Gastrocnemius medialis (tissue), 4 donors: ENCODE data around the gene GALNTL6. TPM values are rescaled to one million over a fixed set of nuclear protein-coding genes. Genes with fewer than 3 reads are reported as not detected.

Source experiments
- ATAC-seq, 2 donors: fragments of 150-250 bp; one replicate each; pipeline ENCODE4 v1.9.1; 2016
- DNase-seq, 2 donors: peaks; one replicate each; pipeline ENCODE4 v3.0.0-alpha.2; 2019
- H3K27ac ChIP-seq, 4 donors: fragments of 200-600 bp; sonication (generic); 1 replicate in 1 of 4; 2 replicates in 3 of 4; pipeline ENCODE4 v1.5.1; 2016 to 2018; ENCODE audit warnings: mild to moderate bottlenecking in 2 of 4, moderate library complexity in 1 of 4
- H3K27me3 ChIP-seq, 3 donors: fragments of 200-600 bp; sonication (generic) in 2 of 3; 1 replicate in 1 of 3; 2 replicates in 2 of 3; pipeline versions ENCODE4 v1.5.1 to v1.6.0; 2016 to 2019; ENCODE audit warnings: mild to moderate bottlenecking in 1 of 3, moderate library complexity in 1 of 3
- H3K36me3 ChIP-seq, 2 donors: fragments of 200-600 bp; sonication (generic) in 1 of 2; one replicate each; pipeline ENCODE4 v1.5.1; 2017 to 2018
- H3K4me1 ChIP-seq, 2 donors: fragments of 200-600 bp; sonication (generic) in 1 of 2; one replicate each; pipeline ENCODE4 v1.5.1; 2016 to 2017; ENCODE audit warnings: mild to moderate bottlenecking in 2 of 2
- H3K4me3 ChIP-seq, 4 donors: fragments of 200-600 bp; sonication (generic) in 3 of 4; 1 replicate in 1 of 4; 2 replicates in 3 of 4; pipeline ENCODE4 v1.5.1; 2016 to 2019; ENCODE audit warnings: mild to moderate bottlenecking in 2 of 4
- H3K9me3 ChIP-seq, 3 donors: fragments of 200-600 bp; sonication (generic) in 2 of 3; 1 replicate in 1 of 3; 2 replicates in 2 of 3; pipeline ENCODE4 v1.5.1; 2016 to 2019
- CTCF ChIP-seq, 5 experiments: fragments of 450-650 bp in 3 of 5; fragments of 200-600 bp in 2 of 5; sonication (generic) in 2 of 5; IDR thresholded peaks in 4 of 5; conservative IDR thresholded peaks in 1 of 5; 1 replicate in 4 of 5; 2 replicates in 1 of 5; pipeline ENCODE4 v1.5.1; 2016 to 2019; ENCODE audit warnings: antibody characterized with exemption in 5 of 5, mild to moderate bottlenecking in 3 of 5, moderate library complexity in 3 of 5
- POLR2A ChIP-seq, 2 donors: fragments of 450-650 bp; IDR thresholded peaks; one replicate each; pipeline ENCODE4 v1.6.1; 2017; ENCODE audit warnings: antibody characterized with exemption in 2 of 2, mild to moderate bottlenecking in 2 of 2, moderate library complexity in 2 of 2
- in situ Hi-C, 4 donors: fragments of 200-750 bp; cut with MboI; loops; one replicate each; pipeline versions ENCODE4 v1.15.0 to v1.8.0; 2017; ENCODE audit warnings: low sequenced_read_pairs in 4 of 4
- intact Hi-C: fragments of 100-400 bp; cut with DNase I; formaldehyde crosslinking; loops from one replicate; pipeline ENCODE4 v1.15.1; 2023; ENCODE audit warnings: low total_unique reads
- total RNA-seq, 4 donors: library from RNA; depleted of rRNA; stranded (reverse); fragments of >200 nt; gene quantifications; one replicate each; pipeline versions ENCODE4 v1.1.0 to v1.2.3, GENCODE V29; 2016

GALNTL6 gene
- not detected for total RNA-seq

- ATAC-seq = no peak
Observed at GRCh38 chr4:171812665-171813525, at the start of gene GALNTL6. TSS of gene GALNTL6 (plus strand) at chr4:171813404.

DNA sequence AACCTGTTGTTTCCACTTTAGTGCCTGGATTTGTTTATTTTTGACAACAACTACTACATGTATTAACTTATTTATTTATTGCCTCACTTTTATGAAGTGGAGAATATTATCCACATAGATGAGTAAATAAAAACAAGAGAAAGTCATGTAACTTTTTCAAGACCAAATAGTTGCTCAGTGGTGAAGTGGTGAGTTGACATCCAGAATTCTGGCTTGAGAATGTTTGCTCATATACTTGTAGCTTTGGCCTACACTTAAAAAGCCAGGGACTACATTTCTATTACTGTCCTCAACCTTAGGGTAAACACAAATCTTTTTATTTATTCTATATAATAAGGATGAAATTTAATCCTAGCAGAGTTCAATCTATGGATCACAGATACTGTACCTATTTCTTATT is 47.7 kb upstream of the GALNTL6 start:
- Histone ChIP-seq H3K27ac (no peak overlapping the region), H3K4me1 (no peaks in the 10 kb centered on the region), H3K4me3 (no peak overlapping the region), H3K27me3 (no peaks in the 10 kb centered on the region), H3K9me3 (peaks cover 0 to 5% (median 0%) of the 10 kb centered on the region in 3 donors), H3K36me3 (no peaks in the 10 kb centered on the region)
- in situ Hi-C loops = no loop called here
- ATAC-seq = no peak
- TF ChIP-seq CTCF (IDR thresholded peaks at IDR 0.05 in 4 of 5, conservative IDR thresholded peaks at IDR 0.05 in 1 of 5) (no peak), POLR2A (IDR thresholded peaks at IDR 0.05) (no peak)
- intact Hi-C loops = no loop called here
- DNase-seq = no peak

More at GRCh38 chr4:171812665-171813525, at the start of gene GALNTL6:
- TF ChIP-seq CTCF (IDR thresholded peaks at IDR 0.05 in 4 of 5, conservative IDR thresholded peaks at IDR 0.05 in 1 of 5) = no peak
- no peak for TF ChIP-seq POLR2A (IDR thresholded peaks at IDR 0.05)
- Histone ChIP-seq H3K27ac (no peak within 1 kb of the TSS), H3K9me3 (no peaks in the 10 kb centered on the region), H3K27me3 (peaks cover 18 to 25% (median 19%) of the 10 kb centered on the region in 3 donors), H3K4me1 (no peaks in the 10 kb centered on the region), H3K36me3 (no peaks in the 10 kb centered on the region), H3K4me3 (peak within 1 kb of the TSS; percentile 10 to 41 (median 34))
- intact Hi-C loops (no loop called here), in situ Hi-C loops (no loop called here)
- DNase-seq = no peak

DNA sequence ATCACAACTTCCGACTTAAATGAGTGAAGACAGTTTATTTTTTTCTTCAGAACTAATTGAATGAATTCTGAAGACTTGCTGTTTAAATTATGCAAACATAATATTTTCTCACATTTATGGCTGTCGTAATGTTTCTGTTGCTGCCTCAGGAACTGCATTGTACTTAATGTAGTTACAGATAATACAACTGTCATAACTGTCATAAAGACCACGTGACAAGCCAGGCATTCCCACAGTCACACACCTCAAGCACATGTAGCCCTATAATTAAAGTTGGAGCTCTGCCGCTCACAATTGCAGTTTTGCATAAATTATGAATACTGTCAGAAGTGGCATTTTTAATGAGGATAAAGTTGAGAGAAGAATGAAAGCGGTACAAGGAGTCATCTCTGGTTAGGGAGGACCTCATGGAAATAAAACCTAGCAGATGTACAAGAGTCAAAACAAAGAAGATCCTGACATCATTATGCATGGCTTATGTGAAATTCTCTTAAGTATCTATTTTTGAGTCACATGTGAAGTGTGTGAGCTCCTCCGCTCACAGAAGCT is 38.5 kb upstream of the GALNTL6 start:
- Histone ChIP-seq H3K9me3 (peaks cover 0 to 3% (median 0%) of the 10 kb centered on the region in 3 donors), H3K36me3 (no peaks in the 10 kb centered on the region), H3K27me3 (no peaks in the 10 kb centered on the region), H3K4me1 (no peaks in the 10 kb centered on the region), H3K27ac (no peak overlapping the region), H3K4me3 (no peak overlapping the region)
- intact Hi-C loops (no loop called here), in situ Hi-C loops (no loop called here)
- TF ChIP-seq CTCF (IDR thresholded peaks at IDR 0.05 in 4 of 5, conservative IDR thresholded peaks at IDR 0.05 in 1 of 5) (no peak), POLR2A (IDR thresholded peaks at IDR 0.05) (no peak)
- DNase-seq = no peak
- ATAC-seq = no peak

DNA sequence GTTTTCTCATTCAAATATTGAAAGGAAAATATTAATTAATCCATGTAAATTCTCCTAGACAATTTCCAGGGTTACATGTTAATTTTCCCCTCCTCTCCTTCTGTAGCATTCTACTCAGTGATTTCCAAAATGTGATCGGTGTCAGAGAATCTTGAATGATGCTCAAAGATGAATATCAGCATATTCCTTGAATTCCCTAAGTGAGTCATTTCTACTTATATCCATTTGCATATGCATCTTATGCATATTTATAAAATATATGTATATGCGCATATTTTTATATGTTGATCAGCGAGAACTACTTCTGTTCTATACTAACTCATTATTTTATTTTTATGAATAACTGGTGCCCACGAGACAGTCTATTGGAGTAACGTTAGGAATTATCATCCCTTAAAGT is 33.9 kb upstream of the GALNTL6 start:
- no peak for ATAC-seq
- in situ Hi-C loops = no loop called here
- no peaks in the 10 kb centered on the region for H3K4me1 ChIP-seq
- no peaks in the 10 kb centered on the region for H3K9me3 ChIP-seq
- no peak for DNase-seq
- no peaks in the 10 kb centered on the region for H3K36me3 ChIP-seq
- no peak overlapping the region for H3K4me3 ChIP-seq
- H3K27ac ChIP-seq = no peak overlapping the region
- TF ChIP-seq CTCF (IDR thresholded peaks at IDR 0.05 in 4 of 5, conservative IDR thresholded peaks at IDR 0.05 in 1 of 5) (no peak), POLR2A (IDR thresholded peaks at IDR 0.05) (no peak)
- intact Hi-C loops = no loop called here
- no peaks in the 10 kb centered on the region for H3K27me3 ChIP-seq
